Measurements from ENCODE around the gene SLC39A9. TPM values are rescaled to one million over a fixed set of nuclear protein-coding genes. Genes with fewer than 3 reads are reported as not detected.

SLC39A9 gene, protein sequence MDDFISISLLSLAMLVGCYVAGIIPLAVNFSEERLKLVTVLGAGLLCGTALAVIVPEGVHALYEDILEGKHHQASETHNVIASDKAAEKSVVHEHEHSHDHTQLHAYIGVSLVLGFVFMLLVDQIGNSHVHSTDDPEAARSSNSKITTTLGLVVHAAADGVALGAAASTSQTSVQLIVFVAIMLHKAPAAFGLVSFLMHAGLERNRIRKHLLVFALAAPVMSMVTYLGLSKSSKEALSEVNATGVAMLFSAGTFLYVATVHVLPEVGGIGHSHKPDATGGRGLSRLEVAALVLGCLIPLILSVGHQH
- 38.1 to 50.7 TPM (median 46.7 TPM) in 5 replicates for total RNA-seq (2022; extraction: Qiagen RNA extraction)

DNA sequence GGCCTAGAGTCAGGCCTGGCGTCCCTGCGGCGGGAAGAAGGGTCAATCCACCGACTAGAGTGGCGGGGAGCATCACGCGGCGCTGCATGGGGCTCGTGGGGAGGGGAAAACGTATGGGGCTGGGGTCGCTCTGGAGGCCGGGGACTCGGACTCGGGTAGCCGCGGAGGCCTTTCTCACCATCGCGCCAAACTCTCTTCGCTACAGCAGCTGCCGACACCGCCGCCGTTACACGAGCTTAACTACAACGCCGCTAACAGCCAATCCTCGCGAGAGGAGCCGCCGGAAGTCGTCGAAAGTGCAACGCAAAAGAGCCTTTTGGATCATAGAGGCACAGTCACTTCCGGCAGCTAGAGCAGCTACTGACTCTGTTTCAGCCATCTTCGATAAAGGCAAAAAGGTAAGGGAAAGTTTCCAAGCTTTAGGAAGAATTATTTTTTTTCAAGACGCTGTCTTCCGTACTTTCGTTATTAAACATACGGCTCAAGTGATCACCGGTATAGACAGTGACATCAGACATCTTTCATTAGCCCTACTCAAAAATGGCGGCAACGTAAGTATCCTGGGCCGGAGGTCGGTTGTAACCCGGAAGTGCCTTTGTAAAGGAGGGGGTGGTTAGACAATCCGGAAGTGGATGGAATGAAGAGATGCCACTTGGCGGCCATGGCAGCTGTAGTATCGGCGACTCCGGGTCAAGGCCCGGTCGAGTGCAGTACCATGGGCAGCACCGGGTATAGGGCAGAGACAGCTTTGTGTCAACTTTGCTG lies at the start of gene SLC39A9, which contains the start of gene ERH:
SLC39A9 (plus strand) TSS at position 640 of the 765 bp plus-strand sequence. CDS start 678 bp downstream, outside the sequence.
ERH (minus strand) TSS at position 247 of the 765 bp plus-strand sequence; CDS start at position 181, 66 bp downstream.

DNA sequence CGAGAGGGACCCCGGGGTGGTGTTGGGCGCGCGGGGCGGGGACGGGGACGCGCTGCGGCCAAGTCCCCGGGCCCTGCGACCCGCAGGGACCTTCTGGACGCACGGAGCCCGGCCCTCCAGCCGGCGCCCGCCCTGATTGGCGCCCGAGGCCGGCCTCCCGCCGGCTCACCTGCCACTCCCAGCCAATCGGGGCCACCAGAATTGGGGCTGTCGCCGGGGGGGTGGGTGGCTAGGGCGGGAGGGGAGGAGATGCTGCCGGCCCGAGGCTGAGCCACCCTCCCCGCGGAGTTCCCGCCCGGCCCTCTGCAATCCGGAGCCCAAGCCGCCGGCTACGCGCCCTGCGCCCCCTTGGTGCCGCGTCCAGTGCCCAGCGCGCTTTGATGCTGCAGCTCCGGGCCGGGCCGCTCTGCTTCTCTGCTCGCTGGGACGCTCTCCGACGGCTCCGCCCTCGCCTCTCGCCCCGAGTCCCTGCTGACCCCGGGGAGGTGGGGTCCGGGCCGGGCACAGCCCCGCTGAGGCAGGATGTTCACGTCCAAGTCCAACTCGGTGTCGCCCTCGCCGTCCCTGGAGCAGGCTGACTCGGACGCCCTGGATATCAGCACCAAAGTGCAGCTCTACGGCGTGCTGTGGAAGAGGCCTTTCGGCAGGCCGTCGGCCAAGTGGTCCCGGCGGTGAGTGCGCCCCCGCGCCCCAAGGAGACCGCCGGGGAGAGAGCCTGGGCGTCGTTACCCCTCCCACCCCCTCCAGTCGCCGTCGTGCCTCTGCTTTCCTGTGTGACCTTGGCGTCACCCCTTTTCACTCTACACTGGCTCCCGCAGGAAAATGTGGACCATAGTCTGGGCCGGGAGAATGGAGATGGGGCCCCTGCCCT lies 86.2 kb downstream of the SLC39A9 start, which contains the start of gene PLEKHD1:
PLEKHD1 (plus strand) TSS at position 285 of the 871 bp plus-strand sequence; CDS start at position 523, 238 bp downstream.

Other genes starting within 250 kb of the SLC39A9 start
- 14.3 to 21.2 TPM (median 18.6 TPM) in 5 replicates for gene DCAF5, start 245.6 kb upstream of the SLC39A9 start, total RNA-seq (2022; extraction: Qiagen RNA extraction)
- gene EXD2, start 207.2 kb upstream of the SLC39A9 start, total RNA-seq (2022; extraction: Qiagen RNA extraction), result 12.1 to 14.5 TPM (median 13.6 TPM) in 5 replicates
- gene GALNT16, start 138.5 kb upstream of the SLC39A9 start, total RNA-seq (2022; extraction: Qiagen RNA extraction), result 2.4 to 3.3 TPM (median 3.1 TPM) in 5 replicates
- 262 to 397 TPM (median 296 TPM) in 5 replicates for gene ERH, start 393 bp upstream of the SLC39A9 start, total RNA-seq (2022; extraction: Qiagen RNA extraction)
- gene PLEKHD1, start 86.0 kb downstream of the SLC39A9 start, total RNA-seq (2022; extraction: Qiagen RNA extraction), result 0.01 to 0.03 TPM (median 0.02 TPM) in 4 of 5 replicates, not detected in the other
- 0.04 to 0.07 TPM (median 0.05 TPM) in 4 of 5 replicates, not detected in the other for gene CCDC177, start 176.2 kb downstream of the SLC39A9 start, total RNA-seq (2022; extraction: Qiagen RNA extraction)
- gene SUSD6, start 212.9 kb downstream of the SLC39A9 start, total RNA-seq (2022; extraction: Qiagen RNA extraction), result 6.2 to 8.6 TPM (median 7.7 TPM) in 5 replicates